ENCODE results near the gene DCXR. TPM values are rescaled to one million over a fixed set of nuclear protein-coding genes. Genes with fewer than 3 reads are reported as not detected.

DCXR gene
- total and polyA plus RNA-seq, 2 of the 13 experiments (the other 11 are each of a cell fraction or from before 2014, with no cell fraction given): 287 to 311 TPM

- TF ChIP-seq NR2C2 (CRISPR knock-in tag; IDR thresholded peaks at IDR 0.05; ENCODE audit: borderline replicate concordance): peak; percentile 84
- 0 out of 2 replicates have a peak, but pooled peaks have one; percentile 39 for TF ChIP-seq NFYC (CRISPR knock-in tag; IDR thresholded peaks at IDR 0.05)
- TF ChIP-seq SMAD3 (CRISPR knock-in tag; IDR thresholded peaks at IDR 0.05): peak; percentile 90
- TF ChIP-seq SOX13 (IDR thresholded peaks at IDR 0.05): peak; percentile 70
- peak in 1 of 2 experiments; percentile 90; a peak in 2 of 4 replicates for TF ChIP-seq SOX13 (CRISPR knock-in tag; conservative IDR thresholded peaks at IDR 0.05 in 1 of 2, IDR thresholded peaks at IDR 0.05 in 1 of 2)
- TF ChIP-seq SAFB2 (CRISPR knock-in tag; IDR thresholded peaks at IDR 0.05; ENCODE audit: borderline replicate concordance, low read depth): peak; percentile 63; the same call in 1 of the 2 replicates
- no peak for TF ChIP-seq CREBL2 (CRISPR knock-in tag; IDR thresholded peaks at IDR 0.05; ENCODE audit: borderline replicate concordance)
- peak; percentile 63; the same call in 1 of the 2 replicates for TF ChIP-seq ZSCAN29 (CRISPR knock-in tag; conservative IDR thresholded peaks at IDR 0.05)
- TF ChIP-seq, protein P1, sequence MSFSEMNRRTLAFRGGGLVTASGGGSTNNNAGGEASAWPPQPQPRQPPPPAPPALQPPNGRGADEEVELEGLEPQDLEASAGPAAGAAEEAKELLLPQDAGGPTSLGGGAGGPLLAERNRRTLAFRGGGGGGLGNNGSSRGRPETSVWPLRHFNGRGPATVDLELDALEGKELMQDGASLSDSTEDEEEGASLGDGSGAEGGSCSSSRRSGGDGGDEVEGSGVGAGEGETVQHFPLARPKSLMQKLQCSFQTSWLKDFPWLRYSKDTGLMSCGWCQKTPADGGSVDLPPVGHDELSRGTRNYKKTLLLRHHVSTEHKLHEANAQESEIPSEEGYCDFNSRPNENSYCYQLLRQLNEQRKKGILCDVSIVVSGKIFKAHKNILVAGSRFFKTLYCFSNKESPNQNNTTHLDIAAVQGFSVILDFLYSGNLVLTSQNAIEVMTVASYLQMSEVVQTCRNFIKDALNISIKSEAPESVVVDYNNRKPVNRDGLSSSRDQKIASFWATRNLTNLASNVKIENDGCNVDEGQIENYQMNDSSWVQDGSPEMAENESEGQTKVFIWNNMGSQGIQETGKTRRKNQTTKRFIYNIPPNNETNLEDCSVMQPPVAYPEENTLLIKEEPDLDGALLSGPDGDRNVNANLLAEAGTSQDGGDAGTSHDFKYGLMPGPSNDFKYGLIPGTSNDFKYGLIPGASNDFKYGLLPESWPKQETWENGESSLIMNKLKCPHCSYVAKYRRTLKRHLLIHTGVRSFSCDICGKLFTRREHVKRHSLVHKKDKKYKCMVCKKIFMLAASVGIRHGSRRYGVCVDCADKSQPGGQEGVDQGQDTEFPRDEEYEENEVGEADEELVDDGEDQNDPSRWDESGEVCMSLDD (CRISPR knock-in tag; IDR thresholded peaks at IDR 0.05; ENCODE audit: borderline replicate concordance): peak; percentile 98
- TF ChIP-seq CHD2 (IDR thresholded peaks at IDR 0.05; ENCODE audit: low read depth, low read length): 0 out of 2 replicates have a peak, but pooled peaks have one; percentile 24
- TF ChIP-seq SP2 (CRISPR knock-in tag; IDR thresholded peaks at IDR 0.05): no peak; the same call in none of the 2 replicates
- TF ChIP-seq EZH2 (conservative IDR thresholded peaks at IDR 0.05; ENCODE audit: low read depth, low read length): no peak
- peak; percentile 26; the same call in 1 of the 2 replicates for TF ChIP-seq ZNF337 (CRISPR knock-in tag; IDR thresholded peaks at IDR 0.05; ENCODE audit: borderline replicate concordance, low read depth)
- TF ChIP-seq SNAPC4 (CRISPR knock-in tag; IDR thresholded peaks at IDR 0.05): peak; percentile 93; the same call in 1 of the 2 replicates
- peak; percentile 100 for TF ChIP-seq AGO2 (optimal IDR thresholded peaks at IDR 0.05; ENCODE audit: low read depth, low read length)
- TF ChIP-seq SPEN (CRISPR knock-in tag; IDR thresholded peaks at IDR 0.05; ENCODE audit: low read depth): peak; percentile 66
- peak; percentile 100 for TF ChIP-seq BHLHE40 (IDR thresholded peaks at IDR 0.05; ENCODE audit: low read length)
- 0 out of 2 replicates have a peak, but pooled peaks have one; percentile 86 for TF ChIP-seq U2AF2 (IDR thresholded peaks at IDR 0.05; ENCODE audit: low read depth, low read length)
- TF ChIP-seq FOXP1 (IDR thresholded peaks at IDR 0.05): 0 out of 2 replicates have a peak, but pooled peaks have one; percentile 8
- peak; percentile 69; the same call in 1 of the 2 replicates for TF ChIP-seq FOXP1 (CRISPR knock-in tag; IDR thresholded peaks at IDR 0.05)
- TF ChIP-seq ZBTB21 (CRISPR knock-in tag; IDR thresholded peaks at IDR 0.05): 0 out of 2 replicates have a peak, but pooled peaks have one; percentile 28
- TF ChIP-seq HNRNPUL1 (IDR thresholded peaks at IDR 0.05; ENCODE audit: low read depth, low read length): peak; percentile 94
These were observed 36.5 kb downstream of the DCXR start (continued) for GRCh38 chr17:82000803-82001570.
